HG03575 (cell line): ENCODE measurements around the gene SZRD1.
"Not testable (repeated sequence)": the region's sequence is repeated elsewhere in the genome, so short reads cannot be mapped to it uniquely, and the experiment has no call there.

ENCODE experiments used
- ATAC-seq: cut with Tn5 transposase; IDR thresholded peaks from one replicate; pipeline ENCODE4 v1.9.1; 2021; ENCODE audit not compliant: unreplicated experiment, insufficient number of reproducible peaks, low FRiP score; ENCODE audit errors: extremely low read depth

The SZRD1 gene

DNA sequence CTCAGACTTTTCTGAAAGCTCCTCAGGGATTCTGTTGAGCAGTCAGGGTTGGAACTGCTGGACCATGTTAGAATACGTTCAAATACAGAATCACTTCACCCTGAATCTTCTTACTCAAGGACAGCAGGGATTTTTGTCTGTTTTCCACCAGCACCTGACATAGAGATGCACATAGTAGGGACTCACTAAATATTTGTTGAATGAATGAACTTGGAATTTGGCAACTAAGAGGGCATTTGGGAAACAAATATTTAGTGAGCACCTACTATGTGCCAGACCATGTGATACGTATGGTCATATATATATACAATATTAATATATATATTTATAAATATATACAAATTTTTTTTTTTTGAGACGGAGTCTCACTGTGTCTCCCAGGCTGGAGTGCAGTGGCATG lies 10.2 kb upstream of the SZRD1 start:
- no peak for ATAC-seq

DNA sequence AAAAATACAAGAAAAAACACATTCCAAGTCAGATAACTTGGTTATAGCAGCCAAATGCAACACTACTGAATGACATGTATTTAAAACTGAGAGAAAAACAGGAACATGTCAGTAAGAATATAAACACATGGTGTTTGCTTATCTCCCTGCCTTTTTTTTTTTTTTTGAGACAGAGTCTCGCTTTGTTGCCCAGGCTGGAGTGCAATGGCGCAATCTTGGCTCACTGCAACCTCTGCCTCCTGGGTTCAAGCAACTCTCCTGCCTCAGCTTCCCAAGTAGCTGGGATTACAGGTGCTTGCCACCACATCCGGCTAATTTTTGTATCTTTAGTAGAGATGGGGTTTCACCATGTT lies 1.9 kb upstream of the SZRD1 start:
- not testable (repeated sequence) for ATAC-seq

GRCh38 chr1:16367258-16367967 lies 371 bp downstream of the SZRD1 start:
- ATAC-seq, result no peak

DNA sequence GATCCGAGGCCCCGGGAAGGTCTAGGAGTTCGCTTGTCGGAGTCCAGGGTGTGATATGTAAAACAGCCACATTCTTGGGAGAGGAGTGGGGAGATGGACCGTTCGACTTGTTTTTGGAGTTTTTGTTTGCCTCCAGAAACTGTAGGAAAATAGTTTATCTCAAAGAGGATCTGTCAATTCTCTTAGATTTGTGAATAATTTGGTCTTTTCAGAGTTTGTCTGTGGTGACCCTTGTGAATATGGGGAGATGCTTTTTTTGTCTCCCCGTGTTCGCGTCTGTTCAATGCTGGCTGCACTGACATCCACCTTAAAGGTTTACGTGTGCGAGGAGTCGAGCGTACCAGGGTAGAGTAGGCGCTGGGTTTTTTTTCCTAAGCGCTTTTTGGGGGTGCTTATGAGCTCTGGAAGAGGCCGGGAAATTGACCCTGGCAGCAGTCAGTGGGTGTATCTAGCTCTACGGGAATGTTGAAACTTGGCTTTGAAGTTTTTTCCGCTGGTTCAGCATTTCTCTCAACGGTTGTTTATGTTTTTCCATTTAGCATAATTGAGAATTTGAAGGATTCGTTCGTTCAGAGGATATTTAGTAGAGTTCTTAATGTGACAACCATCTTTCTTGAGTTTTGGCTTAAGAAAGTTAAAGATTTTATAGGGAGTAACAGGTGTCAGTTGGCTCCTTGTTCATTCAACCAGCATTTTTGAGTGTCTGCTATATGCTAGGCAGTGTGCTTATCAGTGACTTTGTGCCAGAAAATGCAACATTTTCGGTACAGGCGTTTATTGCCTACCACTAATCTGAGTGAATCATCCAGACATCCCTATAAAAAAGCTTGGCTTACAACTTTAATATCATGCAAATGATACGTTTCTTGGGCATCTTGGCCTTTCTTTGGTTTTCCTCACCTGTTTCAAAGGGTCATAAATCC lies 1.2 kb downstream of the SZRD1 start:
- ATAC-seq, result no peak

DNA sequence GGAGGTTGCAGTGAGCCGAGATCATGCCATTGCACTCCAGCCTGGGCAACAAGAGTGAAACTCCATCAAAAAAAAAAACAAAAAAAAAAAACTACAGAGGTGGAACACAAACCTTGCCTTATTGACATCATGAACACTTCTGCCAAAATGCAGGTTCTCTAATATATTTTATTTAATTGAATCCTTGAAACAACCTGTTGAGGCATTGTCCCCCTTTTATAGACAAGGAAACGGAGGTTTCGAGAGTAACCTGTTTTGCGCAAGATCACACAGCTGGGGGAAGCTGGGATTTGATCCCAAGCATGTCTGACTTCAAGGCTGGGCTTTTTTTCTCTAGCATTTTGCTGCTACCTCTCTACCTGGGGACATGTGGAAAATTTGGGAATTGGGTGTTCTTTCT lies 2.8 kb downstream of the SZRD1 start:
- ATAC-seq, result no peak

DNA sequence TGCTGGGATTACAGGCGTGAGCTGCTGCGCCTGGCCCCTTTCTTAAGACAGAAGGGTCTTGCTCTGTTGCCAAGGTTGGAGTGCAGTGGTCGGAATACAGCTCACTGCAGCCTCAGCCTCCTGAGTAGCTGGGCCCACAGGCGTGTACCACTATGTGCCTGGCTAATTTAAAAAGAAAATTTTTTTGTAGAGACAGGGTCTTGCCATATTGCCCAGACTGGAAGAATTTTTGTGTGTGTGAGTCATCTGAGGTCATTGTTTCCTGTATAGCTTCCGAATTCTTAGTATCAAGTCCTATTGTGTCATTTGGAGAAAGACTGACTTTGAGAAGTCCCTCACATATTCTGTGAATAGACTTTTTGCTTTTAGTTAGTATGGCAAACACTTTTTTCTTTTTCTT lies 4.7 kb downstream of the SZRD1 start:
- no peak for ATAC-seq

DNA sequence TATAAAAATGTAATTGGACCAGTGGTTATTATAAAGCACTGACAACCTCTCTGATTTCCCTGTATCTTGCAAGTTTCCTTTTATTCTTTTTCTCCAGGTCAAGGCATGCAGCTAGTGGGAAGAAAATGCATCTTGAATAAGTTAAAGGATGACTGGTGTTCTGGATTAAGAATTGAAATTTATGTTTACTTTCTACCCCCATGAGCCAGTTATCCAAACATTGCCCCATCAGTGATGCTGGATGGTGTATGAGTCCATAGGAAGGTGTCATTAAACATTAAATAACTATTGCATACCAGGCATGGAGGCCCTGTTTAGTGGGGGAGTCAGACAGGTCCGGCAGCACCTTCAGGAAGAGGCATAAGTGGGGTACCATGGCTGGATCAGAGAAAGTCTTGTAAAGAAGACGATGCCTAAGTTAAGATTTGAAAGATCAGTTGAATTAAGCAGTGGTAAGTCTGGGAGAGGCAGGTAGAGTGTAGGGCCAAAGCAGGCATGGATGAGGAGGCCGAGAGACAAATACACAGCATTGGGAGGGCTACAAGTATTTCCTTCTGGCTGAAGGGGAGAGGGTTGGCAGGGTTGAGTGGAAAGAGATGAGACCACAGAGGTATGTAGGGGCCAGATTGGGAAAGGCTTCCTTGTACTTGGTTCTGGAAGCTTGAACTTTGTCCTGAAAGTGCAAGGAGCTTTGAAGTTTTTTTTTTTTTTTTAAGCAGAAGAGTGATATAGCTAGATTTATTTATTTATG lies 5.7 kb downstream of the SZRD1 start:
- no peak for ATAC-seq

- no peak for ATAC-seq
These were observed 7.2 kb downstream of the SZRD1 start for GRCh38 chr1:16374266-16374665.

GRCh38 chr1:16375521-16376340 lies 8.7 kb downstream of the SZRD1 start:
- no peak for ATAC-seq

GRCh38 chr1:16376971-16377370 lies 9.9 kb downstream of the SZRD1 start:
- no peak for ATAC-seq

DNA sequence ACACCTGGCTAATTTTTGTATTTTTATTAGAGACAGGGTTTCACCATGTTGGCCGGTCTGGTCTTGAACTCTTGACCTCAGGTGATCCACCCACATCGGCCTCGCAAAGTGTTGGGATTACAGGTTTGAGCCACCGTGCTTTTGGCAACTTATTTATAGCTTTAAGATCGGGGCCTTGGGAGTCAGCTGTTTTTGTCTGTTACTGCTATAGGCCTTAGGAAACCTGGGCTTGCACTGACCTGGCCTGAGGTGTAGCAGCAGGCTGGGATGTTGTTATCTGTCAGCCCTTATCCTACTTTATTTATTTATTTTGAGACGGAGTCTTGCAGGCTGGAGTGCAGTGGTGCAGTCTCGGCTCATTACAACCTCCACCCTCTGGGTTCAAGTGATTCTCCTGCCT lies 11.4 kb downstream of the SZRD1 start:
- no peak for ATAC-seq

DNA sequence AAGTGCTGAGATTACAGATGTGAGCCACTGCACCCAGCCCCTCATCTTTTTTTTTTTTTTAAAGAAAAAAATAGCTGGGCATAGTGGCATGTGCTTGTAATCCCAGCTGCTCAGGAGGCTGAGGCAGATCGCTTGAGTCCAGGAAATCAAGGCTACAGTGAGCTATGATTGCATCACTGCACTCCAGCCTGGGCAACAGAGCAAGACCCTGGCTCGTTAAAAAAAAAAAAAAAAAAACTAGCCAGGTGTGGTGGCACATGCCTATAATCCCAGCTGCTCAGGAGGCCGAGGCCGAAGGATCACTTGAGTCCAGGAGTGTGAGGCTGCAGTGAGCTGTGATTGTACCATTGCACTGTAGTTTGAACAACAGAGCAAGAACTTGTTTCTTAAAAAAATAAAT lies 13.8 kb downstream of the SZRD1 start:
- no peak for ATAC-seq

GRCh38 chr1:16383888-16384287 lies 16.8 kb downstream of the SZRD1 start:
- ATAC-seq, result no peak

DNA sequence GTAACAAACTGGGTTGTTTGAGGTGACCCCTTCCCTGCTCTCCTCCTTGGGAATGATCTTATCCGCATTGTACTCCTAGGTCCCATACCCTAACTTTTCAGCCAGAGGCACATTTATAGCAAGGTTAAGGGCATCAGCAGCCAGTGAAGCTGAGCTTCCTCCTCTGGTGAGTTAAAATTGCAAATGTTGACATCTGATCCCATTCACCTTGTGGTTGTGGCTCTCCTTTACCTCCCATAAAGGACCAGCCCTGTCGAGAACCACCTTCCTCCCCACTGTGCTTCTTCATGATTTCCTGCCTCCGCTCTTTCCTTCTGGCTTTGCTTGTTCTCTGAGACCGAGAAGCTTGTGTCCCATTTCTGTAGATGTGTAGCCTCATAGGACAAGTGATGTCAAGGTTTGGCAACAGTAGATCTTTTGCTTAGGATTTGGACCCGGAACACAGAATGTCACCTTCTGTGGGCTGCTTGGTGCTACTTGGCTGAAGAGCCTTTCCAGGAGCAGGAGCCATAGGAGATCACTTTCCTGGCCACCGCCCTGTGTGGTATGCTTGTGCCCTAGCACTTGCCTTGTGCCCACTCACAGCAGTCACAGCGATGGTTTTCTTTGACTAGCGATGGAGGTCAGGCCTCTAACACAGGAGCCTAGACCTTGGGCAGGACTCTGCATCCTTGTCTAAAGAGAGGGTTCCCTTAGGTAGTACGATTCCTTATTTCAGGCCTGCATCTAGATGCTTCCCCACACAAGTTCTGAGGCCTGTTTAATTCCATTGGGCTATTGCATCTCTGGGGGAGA lies 18.8 kb downstream of the SZRD1 start:
- no peak for ATAC-seq

DNA sequence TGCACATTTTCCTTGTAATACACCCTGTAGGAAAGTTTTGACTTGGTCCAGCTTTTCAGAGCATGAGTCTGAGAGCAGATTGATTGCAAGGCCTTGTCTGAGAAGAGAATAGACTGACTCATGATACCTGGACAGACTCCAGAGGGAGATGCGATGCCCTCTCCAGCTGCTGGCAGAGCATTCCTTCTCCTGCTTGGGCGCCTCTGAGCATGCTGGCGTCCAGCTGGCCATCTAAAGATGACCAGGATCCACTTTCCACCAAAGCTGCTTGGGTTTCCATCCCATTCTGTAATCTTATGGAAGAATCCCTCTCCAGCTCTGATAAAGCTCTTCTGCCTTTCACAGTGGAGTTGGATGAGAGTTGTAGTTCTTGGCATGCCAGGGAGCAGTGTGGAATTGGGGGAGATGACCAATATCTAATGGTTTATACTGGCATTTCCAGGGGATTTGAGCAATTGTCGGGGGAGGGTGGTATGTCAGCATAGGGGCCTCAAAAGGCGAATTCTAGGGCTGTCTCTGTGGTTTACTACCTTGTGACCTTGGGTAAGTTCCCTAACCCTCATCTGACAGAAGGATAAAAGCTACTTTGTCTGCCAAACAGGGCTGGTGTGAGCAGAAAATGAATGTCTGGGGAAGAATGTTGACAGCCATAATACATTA lies 19.5 kb downstream of the SZRD1 start:
- ATAC-seq, result no peak

- no peak for ATAC-seq
These were observed 20.5 kb downstream of the SZRD1 start for GRCh38 chr1:16387201-16388188.

DNA sequence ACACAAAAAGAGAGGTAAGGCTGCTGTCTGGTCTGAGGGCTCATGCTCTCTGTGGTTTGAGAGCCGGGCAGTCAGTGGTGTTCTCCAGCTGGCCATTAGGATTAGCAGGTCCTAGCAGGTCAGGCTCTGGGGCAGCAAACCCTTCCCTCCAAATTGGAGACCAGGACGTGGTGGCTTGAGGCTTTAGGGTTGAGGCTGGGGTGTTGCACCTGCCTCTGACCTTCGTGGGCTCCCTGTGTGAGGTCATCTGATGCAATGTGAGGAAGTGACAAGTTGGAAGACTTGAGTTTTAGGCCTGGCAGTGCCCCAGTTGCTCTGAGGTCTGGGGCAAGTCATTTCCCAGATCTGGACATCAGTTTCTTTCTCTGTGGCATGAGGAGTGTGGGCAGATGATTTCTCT lies 24.4 kb downstream of the SZRD1 start:
- ATAC-seq, result no peak
